HG02798 (cell line): ENCODE data around the gene SNAP47.
"Not testable (repeated sequence)": the region's sequence is repeated elsewhere in the genome, so short reads cannot be mapped to it uniquely, and the experiment has no call there.

Experiments
- ATAC-seq: cut with Tn5 transposase; IDR thresholded peaks from one replicate; pipeline ENCODE4 v1.9.1; 2021; ENCODE audit warnings: mild to moderate bottlenecking; ENCODE audit not compliant: unreplicated experiment, poor library complexity

Gene SNAP47

GRCh38 chr1:227734856-227735538 lies at the start of gene SNAP47, which contains the start of gene JMJD4:
Gene SNAP47 (plus strand): TSS chr1:227735435. CDS start chr1:227747737, 12,302 bp downstream.
Gene JMJD4 (minus strand): TSS chr1:227735302. CDS start chr1:227735273, 29 bp downstream.
- peak; percentile 96 for ATAC-seq

GRCh38 chr1:227685807-227686206 lies 49.4 kb upstream of the SNAP47 start:
- ATAC-seq = no peak

DNA sequence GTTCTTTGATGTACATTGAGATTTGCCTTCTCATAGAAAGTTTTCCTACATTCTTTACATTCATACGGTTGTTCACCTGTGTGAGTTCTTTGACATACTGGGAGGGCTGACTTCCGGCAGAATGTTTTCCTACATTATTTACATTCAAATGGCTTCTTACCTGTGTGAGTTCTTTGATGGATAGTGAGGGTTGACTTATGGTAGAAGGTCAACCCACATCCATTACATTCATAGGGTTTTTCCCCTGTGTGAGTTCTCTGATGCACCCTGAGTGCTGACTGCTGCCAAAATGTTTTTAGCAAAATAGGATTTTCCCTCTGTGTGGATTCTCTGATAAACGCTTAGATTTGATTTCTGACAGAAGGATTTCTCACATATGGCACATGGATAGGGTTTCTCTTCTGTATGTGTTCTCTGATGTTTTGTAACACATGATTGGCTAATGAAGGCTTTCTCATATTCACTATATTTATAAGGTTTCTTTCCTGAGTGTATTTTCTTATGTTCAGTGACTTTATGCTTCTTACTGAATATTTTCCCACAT lies 37.8 kb upstream of the SNAP47 start:
- no peak for ATAC-seq

DNA sequence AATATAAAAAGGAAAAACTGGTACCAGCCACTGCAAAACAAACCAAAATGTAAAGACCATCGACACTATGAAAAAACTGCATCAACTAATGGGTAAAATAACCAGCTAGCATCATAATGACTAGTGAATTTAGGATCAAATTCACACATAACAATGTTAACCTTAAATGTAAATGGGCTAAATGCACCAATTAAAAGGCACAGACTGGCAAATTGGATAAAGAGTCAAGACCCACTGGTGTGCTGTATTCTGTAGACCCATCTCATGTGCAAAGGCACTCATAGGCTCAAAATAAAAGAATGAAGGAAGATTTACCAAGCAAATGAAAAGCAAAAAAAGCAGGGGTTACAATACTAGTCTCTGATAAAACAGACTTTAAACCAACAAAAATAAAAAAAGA lies 33.6 kb upstream of the SNAP47 start:
- ATAC-seq = not testable (repeated sequence)

- no peak for ATAC-seq
Observed at GRCh38 chr1:227707846-227708245, 27.4 kb upstream of the SNAP47 start.

DNA sequence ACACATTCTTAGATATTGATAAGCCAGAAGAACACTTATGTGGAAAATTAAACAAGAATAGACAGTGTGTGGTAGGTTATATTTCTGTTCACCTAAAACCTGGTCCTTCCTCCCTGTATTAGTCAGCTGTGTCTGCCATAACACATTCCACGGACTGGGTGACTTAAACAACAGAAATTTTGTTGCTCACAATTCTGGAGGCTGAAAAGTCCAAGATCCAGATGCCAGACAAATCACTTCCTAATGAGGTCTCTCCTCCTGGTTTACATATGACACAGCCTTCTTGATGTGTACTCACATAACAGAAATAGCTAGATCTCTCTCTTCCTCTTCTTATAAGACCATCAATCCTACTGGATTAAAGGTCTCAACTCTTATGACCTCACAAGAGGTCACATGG lies 25.8 kb upstream of the SNAP47 start:
- ATAC-seq = no peak

- not testable (repeated sequence) for ATAC-seq
Observed at GRCh38 chr1:227710474-227710873, 24.8 kb upstream of the SNAP47 start.

- no peak for ATAC-seq
Observed at GRCh38 chr1:227712648-227713047, 22.6 kb upstream of the SNAP47 start.

GRCh38 chr1:227718932-227719331 lies 16.3 kb upstream of the SNAP47 start:
- ATAC-seq = no peak

DNA sequence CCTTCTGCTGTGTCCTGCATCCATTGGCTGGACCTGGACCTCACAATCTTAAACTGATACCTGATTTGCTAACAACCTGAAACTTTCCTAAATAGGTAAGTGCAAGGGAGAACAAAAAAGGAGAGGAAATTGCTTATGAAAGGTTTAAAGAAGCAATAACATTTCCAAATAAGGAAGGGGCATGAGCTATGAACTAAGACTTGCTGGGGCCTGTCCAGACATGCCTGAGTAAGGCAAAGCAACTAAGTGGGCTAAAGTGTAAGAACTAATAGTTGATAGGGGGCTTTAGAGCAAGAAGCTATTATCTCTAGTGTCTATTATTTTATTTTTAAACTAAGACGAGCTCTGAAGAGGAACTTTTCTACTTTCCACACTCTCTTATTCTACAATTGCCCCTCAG lies 11.8 kb upstream of the SNAP47 start:
- ATAC-seq = no peak

GRCh38 chr1:227725046-227725445 lies 10.2 kb upstream of the SNAP47 start:
- ATAC-seq = no peak

GRCh38 chr1:227726318-227726717 lies 8.9 kb upstream of the SNAP47 start:
- ATAC-seq = no peak

GRCh38 chr1:227726924-227727599 lies 8.2 kb upstream of the SNAP47 start:
- ATAC-seq = no peak

DNA sequence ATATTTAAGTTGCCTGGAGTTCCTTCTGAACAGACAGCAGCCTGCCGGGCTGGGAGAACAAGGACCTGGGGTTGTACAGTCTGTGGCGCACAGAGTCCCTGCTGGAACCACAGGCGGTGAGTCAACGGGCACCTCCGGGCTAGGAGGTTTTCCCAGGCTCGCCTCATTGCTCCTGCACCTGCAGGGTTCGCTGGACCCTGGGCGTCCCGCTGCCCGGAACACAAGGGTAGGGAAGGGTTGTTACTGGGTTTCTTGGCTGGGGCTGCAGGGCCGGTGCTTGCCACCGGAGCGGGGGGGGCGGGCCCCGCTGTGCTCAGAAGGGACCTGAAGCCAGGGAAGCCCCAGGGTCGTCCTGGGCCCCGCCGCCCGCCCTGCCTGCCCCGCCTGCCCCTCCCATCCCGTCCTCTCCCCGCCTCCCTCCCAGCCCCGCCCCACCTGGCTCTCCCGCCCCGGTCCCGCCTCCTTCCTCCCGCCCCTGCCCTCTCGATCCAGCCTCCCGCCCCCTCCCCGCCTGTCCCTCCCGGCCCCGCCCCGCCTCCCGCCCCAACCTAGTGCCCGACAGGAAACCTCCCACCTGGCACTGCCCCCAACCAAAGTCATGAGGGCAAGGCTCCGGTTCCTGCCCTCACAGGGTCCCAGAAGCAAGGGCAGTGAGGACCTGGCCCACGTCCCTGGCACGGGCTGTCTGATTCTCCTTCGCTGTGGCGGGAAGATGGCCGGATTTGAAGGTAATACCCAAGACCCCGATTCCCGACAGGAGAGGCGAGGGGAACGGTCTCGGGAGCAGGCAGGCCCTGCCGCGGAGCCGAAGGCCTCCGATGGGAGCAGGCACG lies 7.0 kb upstream of the SNAP47 start:
- peak; percentile 40 for ATAC-seq

GRCh38 chr1:227728892-227729143 lies 6.4 kb upstream of the SNAP47 start:
- ATAC-seq = no peak

- ATAC-seq = no peak
Observed at GRCh38 chr1:227729144-227729880, 5.9 kb upstream of the SNAP47 start.

DNA sequence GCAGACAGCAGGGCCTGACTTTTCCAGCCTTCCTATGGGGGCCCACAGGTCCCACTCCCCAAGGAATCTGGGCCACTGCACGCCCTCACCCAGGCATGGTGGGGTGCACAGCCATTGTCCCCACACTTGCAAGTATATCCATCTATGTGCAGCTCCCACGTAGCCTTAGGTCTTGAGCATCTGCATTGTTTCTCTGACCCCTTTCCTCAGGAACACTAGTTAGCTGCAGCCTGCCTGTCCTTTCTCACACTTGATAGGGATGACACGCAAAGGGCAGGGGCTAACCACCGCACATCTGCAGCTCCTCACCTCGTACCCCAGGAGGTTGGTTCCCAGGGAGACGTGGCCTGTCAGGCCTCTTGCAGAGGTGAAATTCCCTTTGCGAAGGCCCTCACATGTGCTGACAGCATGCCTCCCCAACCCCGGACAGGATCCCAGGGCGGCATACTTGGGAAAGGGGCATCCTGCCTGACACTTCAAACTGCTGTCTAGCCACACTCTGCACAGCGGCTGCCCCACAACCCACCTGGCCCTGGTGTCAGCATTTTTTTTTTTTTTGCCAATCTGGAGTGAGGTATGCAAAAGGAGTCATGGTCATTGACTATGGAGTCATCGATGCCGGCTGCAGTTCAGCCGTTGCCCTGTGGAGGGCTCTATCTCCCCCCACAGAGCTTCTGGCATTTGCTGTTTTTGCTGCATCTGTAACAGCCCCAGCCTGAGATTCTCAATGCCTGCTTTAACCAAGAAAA lies 5.2 kb upstream of the SNAP47 start:
- peak; percentile 24 for ATAC-seq

- ATAC-seq = no peak
Observed at GRCh38 chr1:227730630-227731151, 4.5 kb upstream of the SNAP47 start.

DNA sequence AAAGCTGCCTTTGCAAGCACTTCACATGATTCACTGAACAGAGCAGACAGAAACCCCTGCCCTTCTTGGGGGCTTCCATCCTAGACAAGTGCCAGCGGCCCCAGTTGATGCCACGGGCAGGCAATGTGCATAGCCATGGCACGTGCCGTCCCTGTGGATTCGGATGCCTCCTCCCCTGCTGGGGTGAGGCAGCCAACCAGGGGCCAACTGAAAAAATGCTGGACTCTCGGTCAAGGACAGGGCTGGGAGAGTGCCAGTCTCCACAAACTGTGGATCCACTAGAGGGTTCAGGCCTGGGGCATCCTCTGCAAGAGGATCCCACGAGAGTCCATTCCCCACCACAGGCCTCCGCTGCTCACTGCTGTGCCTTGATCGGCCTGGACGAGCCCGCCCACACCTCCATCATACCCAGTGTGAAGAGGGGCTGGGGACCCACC lies 4.0 kb upstream of the SNAP47 start:
- ATAC-seq = no peak
